CD14-positive monocyte (primary cell): ENCODE measurements around the gene THSD4. TPM values are rescaled to one million over a fixed set of nuclear protein-coding genes. Genes with fewer than 3 reads are reported as not detected.

Experiments used
- DNase-seq, 3 donors: peaks; one replicate each; pipeline ENCODE4 v3.0.0-alpha.2; 2011 to 2022
- H2AFZ ChIP-seq: 2 replicates; pipeline ENCODE4 v1.6.0; 2012; ENCODE audit warnings: mild to moderate bottlenecking, low read depth, low read length, inconsistent platforms; ENCODE audit not compliant: insufficient read depth, poor library complexity, severe bottlenecking
- H3K27ac ChIP-seq, 2 donors: 1 replicate in 1 of 2; 2 replicates in 1 of 2; pipeline ENCODE4 v1.5.1; 2012 to 2013; ENCODE audit warnings: low read length in 2 of 2, control low read depth in 1 of 2, inconsistent platforms in 1 of 2, low read depth in 1 of 2, mild to moderate bottlenecking in 1 of 2
- H3K27me3 ChIP-seq, 2 donors: one replicate each; pipeline versions ENCODE4 v1.6.0 to v1.6.1; 2011 to 2013; ENCODE audit warnings: low read length in 2 of 2; ENCODE audit not compliant: control insufficient read depth in 2 of 2, insufficient read depth in 2 of 2
- H3K36me3 ChIP-seq, 2 donors: replicated peaks in 1 of 2; 1 replicate in 1 of 2; 2 replicates in 1 of 2; pipeline versions ENCODE4 v1.5.1 to v1.6.1; 2012 to 2013; ENCODE audit warnings: low read length in 2 of 2, control low read depth in 1 of 2, inconsistent platforms in 1 of 2, mild to moderate bottlenecking in 1 of 2; ENCODE audit not compliant: insufficient read depth in 2 of 2, control insufficient read depth in 1 of 2
- H3K4me1 ChIP-seq, 2 donors: 1 replicate in 1 of 2; 2 replicates in 1 of 2; pipeline versions ENCODE4 v1.5.1 to v1.6.1; 2012 to 2013; ENCODE audit warnings: low read length in 2 of 2, control low read depth in 1 of 2, inconsistent platforms in 1 of 2, mild to moderate bottlenecking in 1 of 2, moderate library complexity in 1 of 2; ENCODE audit not compliant: insufficient read depth in 2 of 2, control insufficient read depth in 1 of 2
- H3K4me2 ChIP-seq: replicated peaks from 2 replicates; pipeline ENCODE3; 2012; ENCODE audit warnings: low read length, moderate library complexity, mild to moderate bottlenecking; ENCODE audit not compliant: poor library complexity, severe bottlenecking; ENCODE audit errors: extremely low read depth
- H3K4me3 ChIP-seq, 3 experiments: fragments of 200-600 bp in 1 of 3; sonication (generic) in 1 of 3; replicated peaks in 1 of 3; 1 replicate in 2 of 3; 2 replicates in 1 of 3; pipeline ENCODE4 v1.5.1; 2011 to 2013; ENCODE audit warnings: low read length in 3 of 3, mild to moderate bottlenecking in 3 of 3, control low read depth in 2 of 3, low read depth in 2 of 3, inconsistent platforms in 1 of 3, moderate library complexity in 1 of 3
- H3K79me2 ChIP-seq: 2 replicates; pipeline ENCODE4 v1.6.0; 2012; ENCODE audit warnings: mild to moderate bottlenecking, control low read depth, inconsistent platforms, low read length, moderate library complexity; ENCODE audit not compliant: insufficient read depth
- H3K9ac ChIP-seq: 2 replicates; pipeline ENCODE4 v1.6.0; 2017; ENCODE audit warnings: low read length, mild to moderate bottlenecking; ENCODE audit not compliant: insufficient read depth, poor library complexity, severe bottlenecking
- H3K9me3 ChIP-seq, 2 donors: replicated peaks in 1 of 2; 1 replicate in 1 of 2; 2 replicates in 1 of 2; pipeline versions ENCODE4 v1.5.1 to v1.6.1; 2012 to 2013; ENCODE audit warnings: low read length in 2 of 2, control low read depth in 1 of 2; ENCODE audit not compliant: control insufficient read depth in 1 of 2, insufficient read depth in 1 of 2
- H4K20me1 ChIP-seq: 2 replicates; pipeline ENCODE4 v1.6.0; 2012; ENCODE audit warnings: mild to moderate bottlenecking, low read length, control low read depth, moderate library complexity; ENCODE audit not compliant: insufficient read depth
- H3K27ac Mint-ChIP-seq, 7 donors: one replicate each; pipeline ENCODE4 v1.8.0; 2020; ENCODE audit warnings: mild to moderate bottlenecking in 7 of 7, mixed read lengths in 7 of 7, moderate library complexity in 6 of 7, inconsistent platforms in 2 of 7
- H3K27me3 Mint-ChIP-seq, 3 donors: one replicate each; pipeline ENCODE4 v1.8.0; 2021 to 2022; ENCODE audit warnings: low read depth in 3 of 3, mild to moderate bottlenecking in 3 of 3, mixed read lengths in 3 of 3, moderate library complexity in 3 of 3, inconsistent platforms in 1 of 3
- H3K36me3 Mint-ChIP-seq, 2 donors: one replicate each; pipeline ENCODE4 v1.8.0; 2020; ENCODE audit warnings: mixed read lengths in 2 of 2, inconsistent platforms in 1 of 2, mild to moderate bottlenecking in 1 of 2
- H3K4me1 Mint-ChIP-seq: one replicate; pipeline ENCODE4 v1.8.0; 2020; ENCODE audit warnings: mild to moderate bottlenecking, mixed read lengths
- H3K4me3 Mint-ChIP-seq, 2 donors: one replicate each; pipeline ENCODE4 v1.8.0; 2020; ENCODE audit warnings: mild to moderate bottlenecking in 2 of 2, mixed read lengths in 2 of 2, moderate library complexity in 1 of 2
- H3K9me3 Mint-ChIP-seq, 7 donors: one replicate each; pipeline ENCODE4 v1.8.0; 2020 to 2022; ENCODE audit warnings: mixed read lengths in 7 of 7, mild to moderate bottlenecking in 6 of 7, moderate library complexity in 6 of 7, inconsistent platforms in 2 of 7
- WGBS: methylation state at CpG from one replicate; pipeline ENCODE4 v1.1.5; 2013; ENCODE audit warnings: missing lambda C conversion rate; ENCODE audit not compliant: insufficient coverage; 5-methylcytosine and 5-hydroxymethylcytosine counted together
- intact Hi-C, 2 donors: fragments of 100-400 bp; cut with micrococcal nuclease; formaldehyde crosslinking; loops; one replicate each; pipeline versions ENCODE4 v1.15.0 to v1.15.1; 2023
- polyA plus RNA-seq, 3 donors: library from polyadenylated mRNA; depleted of rRNA in 1 of 3; unstranded in 2 of 3; stranded (reverse) in 1 of 3; fragments of 300-500 nt in 2 of 3; fragments of >200 nt in 1 of 3; fragmentation: Illumina TruSeq in 2 of 3; gene quantifications; 1 replicate in 2 of 3; 2 replicates in 1 of 3; pipeline ENCODE4 v1.2.3, GENCODE V29; 2012 to 2021
- TF ChIP-seq, protein P1 (sequence below): fragments of 200-600 bp; IDR thresholded peaks from one replicate; pipeline ENCODE4 v1.8.0; 2022; ENCODE audit warnings: antibody characterized with exemption, mild to moderate bottlenecking

Gene THSD4
- polyA plus RNA-seq, 3 donors, result not detected

DNA sequence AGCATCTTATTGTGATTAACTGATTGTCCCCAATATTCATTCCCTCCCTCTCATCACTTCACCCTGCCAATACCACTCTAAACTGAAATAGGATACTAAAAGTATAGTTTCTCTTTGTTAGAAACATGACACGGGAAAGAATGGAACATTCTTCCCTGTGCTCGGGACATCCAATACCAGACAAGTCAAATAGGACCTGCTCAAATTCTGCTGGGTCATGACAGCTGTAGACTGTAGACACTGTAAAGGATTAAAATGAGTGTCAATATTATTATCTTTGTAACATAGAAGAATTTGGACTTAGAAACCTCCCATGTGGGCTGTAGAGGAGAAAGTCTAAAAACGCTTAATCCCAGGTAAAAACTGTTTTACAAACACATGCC, 380.1 kb downstream of the THSD4 start:
- Mint-ChIP-seq H3K4me1 (no peaks in the 10 kb centered on the region), H3K9me3 (peaks cover 2 to 6% (median 3%) of the 10 kb centered on the region in 7 donors), H3K4me3 (no peak overlapping the region), H3K27me3 (peaks cover 0 to 2% (median 2%) of the 10 kb centered on the region in 3 donors), H3K36me3 (no peaks in the 10 kb centered on the region), H3K27ac (no peak overlapping the region)
- Histone ChIP-seq H3K27me3 (no peaks in the 10 kb centered on the region), H3K27ac (no peak overlapping the region), H3K4me1 (no peaks in the 10 kb centered on the region), H3K79me2 (no peaks in the 10 kb centered on the region), H4K20me1 (no peaks in the 10 kb centered on the region), H3K4me3 (no peak overlapping the region), H3K9ac (no peak overlapping the region), H2AFZ (no peak overlapping the region), H3K36me3 (no peaks in the 10 kb centered on the region), H3K4me2 (no peak overlapping the region), H3K9me3 (no peaks in the 10 kb centered on the region)
- DNase-seq, result no peak
- WGBS, result no CpG with 5 or more reads among the region's 3 CpGs
- TF ChIP-seq, protein P1, sequence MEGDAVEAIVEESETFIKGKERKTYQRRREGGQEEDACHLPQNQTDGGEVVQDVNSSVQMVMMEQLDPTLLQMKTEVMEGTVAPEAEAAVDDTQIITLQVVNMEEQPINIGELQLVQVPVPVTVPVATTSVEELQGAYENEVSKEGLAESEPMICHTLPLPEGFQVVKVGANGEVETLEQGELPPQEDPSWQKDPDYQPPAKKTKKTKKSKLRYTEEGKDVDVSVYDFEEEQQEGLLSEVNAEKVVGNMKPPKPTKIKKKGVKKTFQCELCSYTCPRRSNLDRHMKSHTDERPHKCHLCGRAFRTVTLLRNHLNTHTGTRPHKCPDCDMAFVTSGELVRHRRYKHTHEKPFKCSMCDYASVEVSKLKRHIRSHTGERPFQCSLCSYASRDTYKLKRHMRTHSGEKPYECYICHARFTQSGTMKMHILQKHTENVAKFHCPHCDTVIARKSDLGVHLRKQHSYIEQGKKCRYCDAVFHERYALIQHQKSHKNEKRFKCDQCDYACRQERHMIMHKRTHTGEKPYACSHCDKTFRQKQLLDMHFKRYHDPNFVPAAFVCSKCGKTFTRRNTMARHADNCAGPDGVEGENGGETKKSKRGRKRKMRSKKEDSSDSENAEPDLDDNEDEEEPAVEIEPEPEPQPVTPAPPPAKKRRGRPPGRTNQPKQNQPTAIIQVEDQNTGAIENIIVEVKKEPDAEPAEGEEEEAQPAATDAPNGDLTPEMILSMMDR, result no peak
- intact Hi-C loops, result no loop called here

DNA sequence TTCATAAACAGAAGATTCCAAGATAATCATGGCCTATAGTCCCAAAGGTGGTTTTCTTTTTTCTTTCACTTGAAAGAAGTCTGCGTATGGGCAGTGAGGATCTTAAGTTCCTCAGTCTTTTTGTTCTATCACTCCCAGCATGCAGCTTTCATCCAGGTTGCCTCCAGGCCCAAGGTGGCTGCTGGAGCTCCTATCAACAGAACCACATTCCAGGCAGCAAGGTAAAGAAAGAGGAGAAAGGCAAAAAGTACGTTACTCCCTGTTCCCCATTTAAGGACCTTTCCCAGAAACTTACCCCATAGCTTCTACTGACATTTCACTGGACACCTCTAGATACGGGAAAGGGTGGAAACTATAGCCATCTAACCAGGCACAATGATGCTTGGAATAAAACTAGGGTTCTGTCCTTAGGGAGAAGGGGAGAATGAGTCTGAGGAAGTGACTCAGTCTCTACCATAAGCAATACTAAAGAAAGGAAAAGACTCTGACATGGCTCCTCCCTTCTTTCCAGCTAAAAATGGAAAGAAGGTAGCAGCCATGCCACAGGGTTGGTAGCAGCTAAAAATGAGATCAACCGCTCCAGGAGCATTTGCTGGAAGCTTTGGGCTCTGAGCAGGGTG, 381.2 kb downstream of the THSD4 start:
- H3K4me3 Mint-ChIP-seq, result peak overlapping the region in 1 of 2 donors; percentile 3
- DNase-seq, result no peak

More for the DNA sequence above, 381.2 kb downstream of the THSD4 start:
- H3K27ac ChIP-seq, result no peak overlapping the region
- Mint-ChIP-seq H3K36me3 (no peaks in the 10 kb centered on the region), H3K9me3 (peaks cover 1 to 11% (median 3%) of the 10 kb centered on the region in 7 donors), H3K4me1 (no peaks in the 10 kb centered on the region), H3K27ac (no peak overlapping the region), H3K27me3 (peaks cover 0 to 2% (median 2%) of the 10 kb centered on the region in 3 donors)
- H3K79me2 ChIP-seq, result no peaks in the 10 kb centered on the region
- no peak overlapping the region for H2AFZ ChIP-seq
- no peaks in the 10 kb centered on the region for H4K20me1 ChIP-seq
- no peak overlapping the region for H3K4me2 ChIP-seq
- H3K9me3 ChIP-seq, result peaks cover 0 to 4% of the 10 kb centered on the region in 2 donors
- no peaks in the 10 kb centered on the region for H3K4me1 ChIP-seq
- 80% methylated on average over 1 of the region's 4 CpGs for WGBS
- no peaks in the 10 kb centered on the region for H3K27me3 ChIP-seq
- intact Hi-C loops, result no loop called here
- H3K9ac ChIP-seq, result no peak overlapping the region
- no peak overlapping the region for H3K4me3 ChIP-seq
- no peaks in the 10 kb centered on the region for H3K36me3 ChIP-seq
- TF ChIP-seq, protein P1, result no peak
